HG03342 (cell line): ENCODE measurements around the gene CBFA2T2.
"Not testable (repeated sequence)": the region's sequence is repeated elsewhere in the genome, so short reads cannot be mapped to it uniquely, and the experiment has no call there.

Experiments
- ATAC-seq: cut with Tn5 transposase; IDR thresholded peaks from one replicate; pipeline ENCODE4 v1.9.1; 2021; ENCODE audit warnings: mild to moderate bottlenecking, moderate library complexity; ENCODE audit not compliant: unreplicated experiment

Gene CBFA2T2

DNA sequence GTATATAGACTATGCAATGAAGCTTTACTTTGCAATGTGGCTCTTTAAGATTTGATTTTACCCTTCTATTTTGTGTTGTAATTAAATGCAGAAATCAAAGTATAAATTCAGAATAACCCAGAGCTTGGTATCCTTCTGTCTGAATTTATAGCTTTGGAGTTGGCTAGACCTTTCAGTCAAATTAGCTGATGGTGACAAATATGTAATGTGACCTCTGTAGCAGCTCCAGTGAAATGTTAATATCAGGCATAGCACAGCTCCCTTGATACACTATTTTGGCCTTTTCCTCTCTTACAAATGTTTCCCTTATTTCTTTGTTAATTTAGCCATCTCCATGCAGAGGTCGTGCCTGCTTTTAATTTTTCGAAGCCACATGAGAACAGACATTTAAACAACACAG, 11.1 kb downstream of the CBFA2T2 start:
- ATAC-seq, result no peak

GRCh38 chr20:33503564-33503963, 13.7 kb downstream of the CBFA2T2 start:
- no peak for ATAC-seq

DNA sequence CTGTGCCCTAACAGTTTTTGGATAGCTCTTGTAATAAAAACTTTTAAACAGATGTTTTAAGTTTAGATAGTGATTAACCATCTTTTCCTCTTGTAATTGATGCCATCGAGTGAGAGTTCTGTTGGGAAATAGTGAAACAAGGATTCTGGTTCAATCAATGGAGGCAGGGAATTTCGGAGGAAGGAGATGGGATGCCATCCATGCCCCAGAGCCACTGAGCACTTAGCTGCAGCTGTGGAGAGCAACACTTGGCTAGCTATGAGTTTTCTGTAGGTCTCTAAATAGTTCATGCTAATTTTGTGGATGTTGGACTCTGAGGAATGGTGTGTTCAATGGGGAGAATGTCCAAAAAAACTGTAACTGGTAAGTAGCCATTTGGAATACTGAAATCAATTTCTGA, 16.7 kb downstream of the CBFA2T2 start:
- no peak for ATAC-seq

DNA sequence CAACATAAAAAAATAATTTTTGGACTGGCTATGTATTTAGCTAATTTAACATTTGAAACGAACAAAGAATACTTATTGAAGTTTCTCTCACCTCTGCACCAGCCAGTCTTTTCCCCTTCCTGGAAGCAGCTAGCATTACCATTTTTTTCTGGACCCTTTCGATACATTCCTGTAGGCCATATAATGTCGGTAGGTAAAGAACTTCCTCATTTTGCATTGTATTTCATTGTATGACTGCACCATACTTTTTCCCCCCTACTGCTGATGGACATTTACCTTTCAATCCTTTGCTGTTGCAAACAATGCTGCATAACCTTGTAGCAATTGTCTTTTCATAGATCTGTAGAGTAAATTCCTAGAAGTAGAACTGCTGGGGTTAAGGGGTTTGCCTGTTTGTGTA, 17.6 kb downstream of the CBFA2T2 start:
- ATAC-seq, result no peak

DNA sequence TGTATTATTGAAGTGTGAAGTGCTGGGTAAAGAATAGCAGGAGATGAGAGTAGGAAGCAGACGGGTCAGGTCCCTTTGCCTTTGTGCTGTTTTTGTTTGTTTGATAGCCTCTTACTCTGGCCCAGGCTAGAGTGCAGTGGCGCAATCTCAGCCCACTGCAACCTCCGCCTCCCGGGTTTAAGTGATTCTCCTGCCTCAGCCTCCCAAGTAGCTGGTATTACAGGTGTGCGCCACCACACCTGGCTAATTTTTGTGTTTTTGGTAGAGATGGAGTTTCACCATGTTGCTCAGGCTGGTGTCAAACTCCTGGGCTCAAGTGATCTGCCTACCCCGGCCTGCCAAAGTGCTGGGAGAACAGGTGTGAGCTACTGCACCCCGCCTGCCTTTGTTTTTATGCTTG, 18.1 kb downstream of the CBFA2T2 start:
- ATAC-seq, result not testable (repeated sequence)

- not testable (repeated sequence) for ATAC-seq
Observed at GRCh38 chr20:33509057-33509456, 19.2 kb downstream of the CBFA2T2 start.

DNA sequence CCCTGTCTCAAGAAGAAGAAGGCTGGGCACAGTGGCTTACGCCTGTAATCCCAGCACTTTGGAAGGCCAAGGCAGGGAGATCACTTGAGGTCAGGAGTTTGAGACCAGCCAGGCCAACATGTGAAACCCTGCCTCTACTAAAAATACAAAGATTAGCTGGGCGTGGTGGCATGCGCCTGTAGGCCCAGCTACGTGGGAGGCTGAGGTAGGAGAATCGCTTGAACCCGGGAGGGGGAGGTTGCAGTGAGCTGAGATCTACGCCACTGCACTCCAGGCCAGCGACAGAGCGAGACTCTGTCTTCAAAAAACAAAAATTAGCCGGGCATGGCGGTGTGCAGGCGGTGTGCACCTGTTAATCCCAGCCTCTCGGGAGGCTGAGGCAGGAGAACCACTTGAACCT, 22.0 kb downstream of the CBFA2T2 start:
- ATAC-seq, result not testable (repeated sequence)

- no peak for ATAC-seq
Observed at GRCh38 chr20:33515569-33516216, 25.8 kb downstream of the CBFA2T2 start.

DNA sequence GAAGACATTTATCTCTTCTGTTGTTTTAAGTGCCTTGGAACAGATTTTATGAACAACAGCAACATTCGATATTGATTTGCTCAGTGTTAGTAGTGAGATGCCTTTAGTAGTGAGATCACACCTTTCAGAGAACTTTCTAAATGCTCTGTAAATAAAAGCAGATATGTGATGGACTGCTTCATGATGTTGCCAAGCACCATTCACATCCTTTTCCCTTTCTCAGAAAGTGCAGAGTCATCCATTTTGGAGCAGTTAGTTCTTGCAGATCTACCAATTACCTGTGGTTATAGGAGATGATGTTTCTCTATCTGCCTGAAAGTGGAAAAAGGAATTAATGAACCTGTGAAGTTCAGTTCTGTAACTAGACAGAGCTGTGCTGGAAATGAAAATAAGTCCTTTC, 27.0 kb downstream of the CBFA2T2 start:
- ATAC-seq, result no peak

- no peak for ATAC-seq
Observed at GRCh38 chr20:33518071-33518470, 28.2 kb downstream of the CBFA2T2 start.

GRCh38 chr20:33521461-33521860, 31.6 kb downstream of the CBFA2T2 start:
- ATAC-seq, result no peak

DNA sequence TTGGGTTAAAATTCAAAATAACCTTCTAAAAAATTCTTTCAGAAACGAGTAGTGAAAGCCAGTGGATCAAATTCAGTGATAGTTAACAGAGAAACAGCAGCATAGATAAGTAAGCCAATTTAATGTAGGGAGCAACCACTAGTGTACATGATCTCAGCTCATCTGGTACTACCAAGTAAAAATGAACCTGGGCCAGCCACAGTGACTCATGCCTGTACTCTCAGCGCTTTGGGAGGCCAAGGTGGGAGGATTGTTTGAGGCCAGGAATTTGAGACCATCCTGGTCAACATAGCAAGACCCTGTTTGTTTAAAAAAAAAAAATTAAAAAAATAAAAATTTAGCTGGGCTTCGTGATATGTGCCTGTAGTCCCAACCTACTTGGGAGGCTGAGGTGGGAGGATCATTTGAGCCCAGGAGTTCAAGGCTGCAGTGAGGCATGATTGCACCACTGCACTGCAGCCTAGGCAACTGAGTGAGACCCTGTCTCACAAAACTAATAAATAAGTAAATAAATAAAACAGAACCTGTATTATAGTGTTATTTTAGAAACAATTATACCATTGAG, 32.4 kb downstream of the CBFA2T2 start:
- ATAC-seq, result no peak

- no peak for ATAC-seq
Observed at GRCh38 chr20:33524261-33524660, 34.4 kb downstream of the CBFA2T2 start.

DNA sequence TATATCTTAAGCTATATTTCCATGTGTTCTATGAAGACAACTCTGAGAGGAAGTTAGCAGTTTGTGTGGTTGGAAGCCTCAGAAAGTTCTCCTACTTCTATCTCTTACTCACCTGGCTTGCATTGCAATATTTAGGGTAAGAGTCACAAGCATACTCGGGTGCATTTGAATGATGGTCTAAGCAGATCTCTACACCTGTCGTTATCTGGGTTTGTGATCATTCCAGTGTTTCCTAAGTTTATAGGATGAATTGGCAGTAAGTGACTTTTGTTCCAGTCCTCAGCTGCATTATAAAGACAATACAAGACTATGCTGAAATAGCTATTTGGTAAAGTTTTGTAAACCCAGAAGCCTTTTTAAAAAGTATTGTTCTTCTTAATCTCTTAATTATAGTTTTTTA, 36.9 kb downstream of the CBFA2T2 start:
- no peak for ATAC-seq

- ATAC-seq, result no peak
Observed at GRCh38 chr20:33531047-33531877, 41.4 kb downstream of the CBFA2T2 start.

DNA sequence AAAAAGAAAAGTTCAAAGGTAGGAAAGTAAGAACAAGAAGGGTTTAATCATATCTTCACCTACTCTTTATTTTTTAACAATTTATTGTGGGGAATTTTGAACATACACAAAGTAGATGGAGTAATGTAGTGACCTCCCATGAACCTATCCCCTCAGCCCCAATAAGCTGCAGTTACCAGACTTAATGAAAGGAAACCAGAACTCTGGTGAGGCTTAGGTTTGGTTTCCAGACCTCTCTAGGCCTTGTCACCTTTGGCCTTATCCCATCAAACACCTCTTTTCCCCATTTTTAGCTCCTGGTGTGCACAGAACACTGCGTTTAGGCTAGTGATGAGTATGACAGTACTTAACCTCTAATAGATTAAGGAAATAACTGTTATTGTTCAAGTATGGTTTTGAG, 42.0 kb downstream of the CBFA2T2 start:
- no peak for ATAC-seq

DNA sequence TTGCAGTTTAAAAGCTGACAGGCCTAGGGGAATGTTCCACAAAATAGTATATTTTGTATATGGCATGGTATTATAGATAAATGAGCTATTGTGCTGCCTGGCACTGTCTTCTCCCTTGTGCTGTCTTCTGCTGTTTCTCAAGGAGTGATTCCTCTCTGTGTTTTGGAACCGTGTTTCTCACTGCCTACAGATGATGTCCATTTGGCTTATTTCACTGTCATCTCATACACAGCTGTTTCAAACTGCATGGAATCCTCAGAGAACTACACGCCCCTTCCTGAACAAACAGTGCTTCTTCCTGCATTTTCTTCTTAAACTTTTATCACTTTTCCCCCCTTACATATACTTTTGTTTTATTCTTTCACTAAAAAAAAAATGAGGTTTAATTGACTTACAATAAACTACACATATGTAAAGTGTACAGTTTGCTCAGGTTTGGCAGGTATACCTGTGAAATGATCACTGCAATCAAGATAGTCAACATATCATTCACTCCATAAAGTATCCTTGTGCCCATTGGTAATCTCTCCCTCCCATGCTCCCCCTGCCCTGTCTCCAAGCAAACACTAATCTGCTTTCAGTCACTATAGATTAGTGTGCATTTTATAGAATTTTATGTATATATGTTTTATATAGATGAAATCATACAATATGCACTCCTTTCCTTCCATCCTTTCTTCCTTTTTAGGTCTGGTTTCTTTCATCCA, 43.0 kb downstream of the CBFA2T2 start:
- ATAC-seq, result no peak

- not testable (repeated sequence) for ATAC-seq
Observed at GRCh38 chr20:33535717-33536116, 45.8 kb downstream of the CBFA2T2 start.

GRCh38 chr20:33537608-33538007, 47.7 kb downstream of the CBFA2T2 start:
- ATAC-seq, result no peak

GRCh38 chr20:33539129-33539528, 49.2 kb downstream of the CBFA2T2 start:
- no peak for ATAC-seq

DNA sequence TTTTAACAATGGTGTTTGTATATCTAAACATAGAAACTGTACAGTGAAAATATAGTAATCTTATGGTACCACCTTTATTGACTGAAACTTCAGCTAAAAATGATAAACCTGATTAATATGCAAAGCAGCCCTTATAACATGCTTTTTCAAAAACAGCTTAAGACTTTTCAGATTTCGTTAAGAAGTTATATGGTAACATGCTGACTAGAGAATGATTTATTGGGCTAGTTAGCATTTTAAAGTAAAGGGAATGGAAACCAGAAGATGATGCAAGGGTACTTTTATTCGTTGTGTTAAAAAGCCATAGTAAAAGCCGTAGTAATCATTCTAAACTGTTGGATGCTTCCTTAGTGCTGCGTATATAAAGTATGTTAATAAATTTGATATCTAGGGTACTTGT, 50.5 kb downstream of the CBFA2T2 start:
- no peak for ATAC-seq
